HepG2 (cell line): ENCODE measurements around the gene ABHD17B. TPM values are rescaled to one million over a fixed set of nuclear protein-coding genes. Genes with fewer than 3 reads are reported as not detected.

Experiments used
- ATM ChIP-seq: fragments of 450-650 bp; IDR thresholded peaks from 2 replicates; pipeline ENCODE4 v1.7.1; 2017; ENCODE audit warnings: mild to moderate bottlenecking, borderline replicate concordance
- ATRX ChIP-seq: sonication (generic); formaldehyde crosslinking; IDR thresholded peaks from 2 replicates; pipeline ENCODE4 v1.4.0; 2020; ENCODE audit warnings: missing genetic modification reagents, borderline replicate concordance
- IKZF5 ChIP-seq: IDR thresholded peaks from 2 replicates; pipeline ENCODE4 v1.6.1; 2018; ENCODE audit warnings: missing genetic modification reagents, mild to moderate bottlenecking, missing compliant biosample characterization
- NFE2L1 ChIP-seq: sonication (generic); formaldehyde crosslinking; IDR thresholded peaks from 2 replicates; pipeline ENCODE4 v1.4.0; 2020; ENCODE audit warnings: missing genetic modification reagents, mild to moderate bottlenecking, borderline replicate concordance
- SP4 ChIP-seq: sonication (generic); formaldehyde crosslinking; IDR thresholded peaks from 2 replicates; pipeline ENCODE4 v1.8.1; 2023; ENCODE audit warnings: mild to moderate bottlenecking, missing genetic modification reagents
- SSRP1 ChIP-seq: IDR thresholded peaks from 2 replicates; pipeline ENCODE4 v1.6.1; 2016; ENCODE audit warnings: control low read depth
- TFDP2 ChIP-seq: sonication (generic); formaldehyde crosslinking; IDR thresholded peaks from 2 replicates; pipeline ENCODE4 v1.4.0; 2020; ENCODE audit warnings: missing genetic modification reagents
- ZFP36L1 ChIP-seq: sonication (generic); formaldehyde crosslinking; IDR thresholded peaks from 2 replicates; pipeline ENCODE4 v1.8.0; 2022; ENCODE audit warnings: mild to moderate bottlenecking, missing genetic modification reagents, moderate library complexity
- ZNF329 ChIP-seq: sonication (generic); formaldehyde crosslinking; IDR thresholded peaks from 2 replicates; pipeline ENCODE4 v1.9.0; 2021; ENCODE audit warnings: low read depth, mild to moderate bottlenecking, missing genetic modification reagents
- ZNF749 ChIP-seq: sonication (generic); formaldehyde crosslinking; IDR thresholded peaks from 2 replicates; pipeline ENCODE4 v1.8.0; 2022; ENCODE audit warnings: mild to moderate bottlenecking, missing genetic modification reagents, moderate library complexity, borderline replicate concordance
- ZNF770 ChIP-seq: sonication (generic); formaldehyde crosslinking; IDR thresholded peaks from 2 replicates; pipeline ENCODE4 v1.5.0; 2020; ENCODE audit warnings: mild to moderate bottlenecking, missing genetic modification reagents
- polyA plus RNA-seq, 8 experiments: library from polyadenylated mRNA; depleted of rRNA in 3 of 8; stranded (reverse) in 7 of 8; unstranded in 1 of 8; fragments of >200 nt; fragmentation: Illumina TruSeq in 4 of 8; extraction: Trizol in 4 of 8; gene quantifications; 2 replicates each; pipeline versions ENCODE4 v1.2.1 to v1.2.3, GENCODE V29; 2011 to 2016; ENCODE audit warnings: low read depth in 4 of 8, missing spikeins in 1 of 8, mixed read lengths in 1 of 8; ENCODE audit not compliant: insufficient read depth in 1 of 8
- total RNA-seq, 5 experiments: library from RNA; depleted of rRNA; stranded (reverse); fragments of >200 nt; fragmentation: Illumina TruSeq; extraction: Trizol; gene quantifications; 2 replicates each; pipeline ENCODE4 v1.2.3, GENCODE V29; 2016; ENCODE audit warnings: low read depth in 1 of 5
- TF ChIP-seq, protein P1 (sequence below): sonication (generic); formaldehyde crosslinking; IDR thresholded peaks from 2 replicates; pipeline ENCODE4 v1.4.0; 2020; ENCODE audit warnings: missing genetic modification reagents, borderline replicate concordance
- TF ChIP-seq, protein P2 (sequence below): sonication (generic); formaldehyde crosslinking; IDR thresholded peaks from 2 replicates; pipeline ENCODE4 v1.9.0; 2021; ENCODE audit warnings: mild to moderate bottlenecking, missing genetic modification reagents
- TF ChIP-seq, protein P3 (sequence below): sonication (generic); formaldehyde crosslinking; IDR thresholded peaks from 2 replicates; pipeline ENCODE4 v1.8.1; 2023; ENCODE audit warnings: mild to moderate bottlenecking, missing genetic modification reagents, borderline replicate concordance

ABHD17B gene
- total and polyA plus RNA-seq, 2 of the 13 experiments (the other 11 are each of a cell fraction or from before 2014, with no cell fraction given), result 11.3 to 22.0 TPM

DNA sequence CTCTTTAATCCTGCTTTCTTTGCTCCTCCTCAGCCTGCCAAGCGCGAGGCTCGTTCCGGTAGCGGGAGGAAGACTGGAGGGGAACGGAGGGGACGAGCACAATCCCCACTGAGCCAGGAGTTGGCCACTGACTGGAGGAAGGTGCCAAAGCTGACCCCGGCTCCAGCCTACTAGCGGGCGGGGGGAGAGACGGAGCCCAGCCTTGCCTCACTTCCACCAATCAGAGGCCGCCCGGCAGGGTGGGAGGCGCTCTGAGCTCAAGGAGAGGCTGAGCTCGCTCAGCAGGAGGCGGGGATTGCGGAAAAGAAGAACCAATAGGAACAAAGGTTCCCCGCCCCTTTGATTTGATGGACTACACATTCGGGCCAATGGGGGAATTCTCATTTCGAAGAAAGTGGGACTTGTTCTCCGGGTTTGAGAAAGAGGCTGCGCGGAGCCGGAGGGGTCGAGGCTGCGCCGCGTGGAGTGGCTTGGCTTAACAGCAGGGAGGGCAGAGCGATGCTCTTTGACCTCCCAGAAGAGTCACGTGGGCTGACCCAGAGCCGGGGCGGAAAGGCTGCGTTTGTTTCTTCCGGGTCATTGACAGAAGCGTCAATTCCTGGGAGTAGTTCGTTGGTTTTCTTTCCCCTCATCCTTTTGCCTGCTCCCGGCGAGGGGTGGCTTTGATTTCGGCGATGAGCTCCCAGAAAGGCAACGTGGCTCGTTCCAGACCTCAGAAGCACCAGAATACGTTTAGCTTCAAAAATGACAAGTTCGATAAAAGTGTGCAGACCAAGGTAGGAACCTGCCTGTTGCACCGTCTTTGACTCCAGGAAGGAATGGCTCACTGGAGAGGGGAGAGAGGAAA lies at the start of gene ABHD17B, which contains the start of gene C9orf85 (continued):
- TF ChIP-seq, protein P1, sequence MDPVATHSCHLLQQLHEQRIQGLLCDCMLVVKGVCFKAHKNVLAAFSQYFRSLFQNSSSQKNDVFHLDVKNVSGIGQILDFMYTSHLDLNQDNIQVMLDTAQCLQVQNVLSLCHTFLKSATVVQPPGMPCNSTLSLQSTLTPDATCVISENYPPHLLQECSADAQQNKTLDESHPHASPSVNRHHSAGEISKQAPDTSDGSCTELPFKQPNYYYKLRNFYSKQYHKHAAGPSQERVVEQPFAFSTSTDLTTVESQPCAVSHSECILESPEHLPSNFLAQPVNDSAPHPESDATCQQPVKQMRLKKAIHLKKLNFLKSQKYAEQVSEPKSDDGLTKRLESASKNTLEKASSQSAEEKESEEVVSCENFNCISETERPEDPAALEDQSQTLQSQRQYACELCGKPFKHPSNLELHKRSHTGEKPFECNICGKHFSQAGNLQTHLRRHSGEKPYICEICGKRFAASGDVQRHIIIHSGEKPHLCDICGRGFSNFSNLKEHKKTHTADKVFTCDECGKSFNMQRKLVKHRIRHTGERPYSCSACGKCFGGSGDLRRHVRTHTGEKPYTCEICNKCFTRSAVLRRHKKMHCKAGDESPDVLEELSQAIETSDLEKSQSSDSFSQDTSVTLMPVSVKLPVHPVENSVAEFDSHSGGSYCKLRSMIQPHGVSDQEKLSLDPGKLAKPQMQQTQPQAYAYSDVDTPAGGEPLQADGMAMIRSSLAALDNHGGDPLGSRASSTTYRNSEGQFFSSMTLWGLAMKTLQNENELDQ, result no peak
- TF ChIP-seq SSRP1 (0 out of 2 replicates have a peak, but pooled peaks have one; percentile 8), TFDP2 (CRISPR knock-in tag) (peak; percentile 78), SP4 (CRISPR knock-in tag) (peak; percentile 96), ATRX (CRISPR knock-in tag) (no peak), ATM (no peak), ZFP36L1 (CRISPR knock-in tag) (peak; percentile 31; the same call in 1 of the 2 replicates), ZNF749 (peak; percentile 76), ZNF329 (0 out of 2 replicates have a peak, but pooled peaks have one; percentile 64), NFE2L1 (CRISPR knock-in tag) (no peak), IKZF5 (CRISPR knock-in tag) (peak; percentile 67; the same call in 1 of the 2 replicates), ZNF770 (CRISPR knock-in tag) (peak; percentile 51; the same call in 1 of the 2 replicates)
- TF ChIP-seq, protein P2, sequence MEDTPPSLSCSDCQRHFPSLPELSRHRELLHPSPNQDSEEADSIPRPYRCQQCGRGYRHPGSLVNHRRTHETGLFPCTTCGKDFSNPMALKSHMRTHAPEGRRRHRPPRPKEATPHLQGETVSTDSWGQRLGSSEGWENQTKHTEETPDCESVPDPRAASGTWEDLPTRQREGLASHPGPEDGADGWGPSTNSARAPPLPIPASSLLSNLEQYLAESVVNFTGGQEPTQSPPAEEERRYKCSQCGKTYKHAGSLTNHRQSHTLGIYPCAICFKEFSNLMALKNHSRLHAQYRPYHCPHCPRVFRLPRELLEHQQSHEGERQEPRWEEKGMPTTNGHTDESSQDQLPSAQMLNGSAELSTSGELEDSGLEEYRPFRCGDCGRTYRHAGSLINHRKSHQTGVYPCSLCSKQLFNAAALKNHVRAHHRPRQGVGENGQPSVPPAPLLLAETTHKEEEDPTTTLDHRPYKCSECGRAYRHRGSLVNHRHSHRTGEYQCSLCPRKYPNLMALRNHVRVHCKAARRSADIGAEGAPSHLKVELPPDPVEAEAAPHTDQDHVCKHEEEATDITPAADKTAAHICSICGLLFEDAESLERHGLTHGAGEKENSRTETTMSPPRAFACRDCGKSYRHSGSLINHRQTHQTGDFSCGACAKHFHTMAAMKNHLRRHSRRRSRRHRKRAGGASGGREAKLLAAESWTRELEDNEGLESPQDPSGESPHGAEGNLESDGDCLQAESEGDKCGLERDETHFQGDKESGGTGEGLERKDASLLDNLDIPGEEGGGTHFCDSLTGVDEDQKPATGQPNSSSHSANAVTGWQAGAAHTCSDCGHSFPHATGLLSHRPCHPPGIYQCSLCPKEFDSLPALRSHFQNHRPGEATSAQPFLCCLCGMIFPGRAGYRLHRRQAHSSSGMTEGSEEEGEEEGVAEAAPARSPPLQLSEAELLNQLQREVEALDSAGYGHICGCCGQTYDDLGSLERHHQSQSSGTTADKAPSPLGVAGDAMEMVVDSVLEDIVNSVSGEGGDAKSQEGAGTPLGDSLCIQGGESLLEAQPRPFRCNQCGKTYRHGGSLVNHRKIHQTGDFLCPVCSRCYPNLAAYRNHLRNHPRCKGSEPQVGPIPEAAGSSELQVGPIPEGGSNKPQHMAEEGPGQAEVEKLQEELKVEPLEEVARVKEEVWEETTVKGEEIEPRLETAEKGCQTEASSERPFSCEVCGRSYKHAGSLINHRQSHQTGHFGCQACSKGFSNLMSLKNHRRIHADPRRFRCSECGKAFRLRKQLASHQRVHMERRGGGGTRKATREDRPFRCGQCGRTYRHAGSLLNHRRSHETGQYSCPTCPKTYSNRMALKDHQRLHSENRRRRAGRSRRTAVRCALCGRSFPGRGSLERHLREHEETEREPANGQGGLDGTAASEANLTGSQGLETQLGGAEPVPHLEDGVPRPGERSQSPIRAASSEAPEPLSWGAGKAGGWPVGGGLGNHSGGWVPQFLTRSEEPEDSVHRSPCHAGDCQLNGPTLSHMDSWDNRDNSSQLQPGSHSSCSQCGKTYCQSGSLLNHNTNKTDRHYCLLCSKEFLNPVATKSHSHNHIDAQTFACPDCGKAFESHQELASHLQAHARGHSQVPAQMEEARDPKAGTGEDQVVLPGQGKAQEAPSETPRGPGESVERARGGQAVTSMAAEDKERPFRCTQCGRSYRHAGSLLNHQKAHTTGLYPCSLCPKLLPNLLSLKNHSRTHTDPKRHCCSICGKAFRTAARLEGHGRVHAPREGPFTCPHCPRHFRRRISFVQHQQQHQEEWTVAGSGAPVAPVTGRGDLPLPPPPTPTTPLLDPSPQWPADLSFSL (CRISPR knock-in tag), result no peak
- TF ChIP-seq, protein P3, sequence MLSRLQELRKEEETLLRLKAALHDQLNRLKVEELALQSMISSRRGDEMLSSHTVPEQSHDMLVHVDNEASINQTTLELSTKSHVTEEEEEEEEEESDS (CRISPR knock-in tag), result no peak
